ENCODE data around the gene TMEM132C.

- TF ChIP-seq CTCF (IDR thresholded peaks at IDR 0.05), result no peak
- TF ChIP-seq POLR2A (IDR thresholded peaks at IDR 0.05), result no peak
These were observed 487.3 kb downstream of the TMEM132C start for GRCh38 chr12:128754275-128754674.

Measured in lower leg skin (tissue), 3 donors.